Skeletal muscle tissue (tissue), 4 donors: ENCODE measurements around the gene AP3D1. TPM values are rescaled to one million over a fixed set of nuclear protein-coding genes. Genes with fewer than 3 reads are reported as not detected.
"Not testable (repeated sequence)": the region's sequence is repeated elsewhere in the genome, so short reads cannot be mapped to it uniquely, and the experiment has no call there.

Source experiments
- H3K27ac ChIP-seq: one replicate; pipeline ENCODE4 v1.7.0; 2013; ENCODE audit warnings: mild to moderate bottlenecking, low read depth, low read length, inconsistent platforms
- H3K27me3 ChIP-seq, 3 donors: one replicate each; pipeline ENCODE4 v1.7.0; 2013; ENCODE audit warnings: low read length in 3 of 3; ENCODE audit not compliant: control insufficient read depth in 3 of 3, insufficient read depth in 3 of 3
- H3K36me3 ChIP-seq, 3 donors: one replicate each; pipeline ENCODE4 v1.7.0; 2013; ENCODE audit warnings: low read length in 3 of 3; ENCODE audit not compliant: control insufficient read depth in 3 of 3, insufficient read depth in 3 of 3
- H3K4me1 ChIP-seq, 3 donors: one replicate each; pipeline ENCODE4 v1.7.0; 2013; ENCODE audit warnings: low read length in 3 of 3, mild to moderate bottlenecking in 3 of 3; ENCODE audit not compliant: control insufficient read depth in 3 of 3, insufficient read depth in 3 of 3
- H3K4me3 ChIP-seq, 3 donors: one replicate each; pipeline ENCODE4 v1.7.0; 2013; ENCODE audit warnings: low read length in 3 of 3
- H3K9ac ChIP-seq, 3 donors: one replicate each; pipeline ENCODE4 v1.7.0; 2013; ENCODE audit warnings: low read length in 3 of 3, mild to moderate bottlenecking in 3 of 3, moderate library complexity in 2 of 3, low read depth in 1 of 3
- H3K9me3 ChIP-seq, 3 donors: one replicate each; pipeline ENCODE4 v1.7.0; 2013; ENCODE audit warnings: low read length in 3 of 3; ENCODE audit not compliant: control insufficient read depth in 3 of 3
- total RNA-seq: library from RNA; depleted of rRNA; stranded (reverse); fragments of >200 nt; gene quantifications from one replicate; pipeline ENCODE4 v1.2.3, GENCODE V29; 2014
- donor health status: Osteomylitis.

The AP3D1 gene
- 33.4 TPM for total RNA-seq

DNA sequence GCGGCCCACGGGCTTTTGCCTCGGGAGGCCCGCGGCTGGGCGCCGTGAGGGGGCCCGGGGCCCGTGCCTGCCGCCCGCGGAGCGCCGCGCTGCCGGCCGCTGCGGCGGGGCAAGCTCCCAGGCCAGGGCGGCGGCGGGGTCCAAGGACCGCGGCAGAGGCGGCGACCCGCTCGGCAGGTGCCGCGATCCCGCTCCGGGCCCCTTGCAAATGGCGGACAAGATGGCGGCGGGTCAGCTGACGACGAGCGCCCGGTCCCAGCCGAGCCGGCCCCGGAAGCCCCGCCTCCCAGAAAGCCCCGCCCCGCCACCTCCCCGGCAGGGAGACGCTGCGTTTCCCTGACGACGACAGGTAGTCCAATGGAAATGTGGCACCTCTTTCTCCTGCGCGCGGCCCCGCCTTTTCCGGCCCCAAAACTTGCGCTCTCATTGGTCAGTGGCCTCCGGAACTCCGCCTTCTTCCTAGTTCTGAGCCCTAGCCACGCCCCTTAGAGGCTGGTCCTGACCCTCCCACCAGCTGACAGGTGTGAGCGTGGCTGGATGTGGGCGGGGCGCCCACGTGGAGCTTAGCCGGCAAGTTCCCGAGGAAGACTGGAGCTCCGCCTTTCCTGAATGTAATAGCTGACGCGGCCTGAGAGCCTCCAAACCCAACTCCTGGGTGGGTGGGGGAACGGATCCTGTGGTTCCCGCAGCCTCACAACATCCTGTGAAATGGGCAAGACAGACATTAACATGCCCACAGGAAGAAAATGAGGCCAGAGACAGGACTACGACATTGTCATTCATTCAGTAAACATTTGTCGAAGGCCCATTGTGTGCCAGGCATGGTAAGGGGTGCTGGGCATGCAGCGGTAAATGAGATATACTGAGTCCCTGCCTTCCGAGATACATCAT, at the start of gene AP3D1:
TSS of gene AP3D1 (minus strand) at position 228 of the 891 bp plus-strand sequence. CDS start 232 bp downstream, outside the sequence.
- Histone ChIP-seq H3K4me1 (peaks cover 21 to 35% (median 24%) of the 10 kb centered on the region in 3 donors), H3K4me3 (peak within 1 kb of the TSS; percentile 85 to 91 (median 86)), H3K27me3 (no peaks in the 10 kb centered on the region), H3K9me3 (no peaks in the 10 kb centered on the region), H3K9ac (peak within 1 kb of the TSS; percentile 80 to 98 (median 96)), H3K27ac (peak within 1 kb of the TSS; percentile 79), H3K36me3 (peaks cover 0 to 3% (median 0%) of the 10 kb centered on the region in 3 donors)

DNA sequence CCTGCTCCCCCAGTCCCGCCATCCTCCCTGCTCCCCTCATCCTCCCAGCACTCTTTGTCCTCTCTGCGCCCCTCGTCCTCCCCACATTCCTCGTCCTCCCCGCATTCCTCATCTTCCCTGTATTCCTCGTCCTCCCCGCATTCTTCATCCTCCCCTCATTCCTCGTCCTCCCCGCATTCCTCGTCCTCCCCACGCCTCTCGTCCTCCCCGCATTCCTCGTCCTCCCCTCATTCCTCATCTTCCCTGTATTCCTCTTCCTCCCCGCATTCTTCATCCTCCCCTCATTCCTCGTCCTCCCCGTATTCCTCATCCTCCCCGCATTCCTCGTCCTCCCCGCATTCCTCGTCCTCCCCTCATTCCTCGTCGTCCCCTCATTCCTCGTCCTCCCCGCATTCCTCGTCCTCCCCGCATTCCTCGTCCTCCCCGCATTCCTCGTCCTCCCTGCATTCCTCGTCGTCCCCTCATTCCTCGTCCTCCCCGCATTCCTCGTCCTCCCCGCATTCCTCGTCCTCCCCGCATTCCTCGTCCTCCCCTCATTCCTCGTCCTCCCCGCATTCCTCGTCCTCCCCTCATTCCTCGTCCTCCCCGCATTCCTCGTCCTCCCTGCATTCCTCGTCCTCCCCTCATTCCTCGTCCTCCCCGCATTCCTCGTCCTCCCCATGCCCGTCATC, 49.4 kb upstream of the AP3D1 start:
- not testable (repeated sequence) for H3K9ac ChIP-seq, H3K27ac ChIP-seq, H3K9me3 ChIP-seq, H3K4me3 ChIP-seq, H3K27me3 ChIP-seq
- Histone ChIP-seq H3K36me3 (peaks cover 17 to 40% (median 18%) of the 10 kb centered on the region in 3 donors), H3K4me1 (peaks cover 0 to 15% (median 2%) of the 10 kb centered on the region in 3 donors)

DNA sequence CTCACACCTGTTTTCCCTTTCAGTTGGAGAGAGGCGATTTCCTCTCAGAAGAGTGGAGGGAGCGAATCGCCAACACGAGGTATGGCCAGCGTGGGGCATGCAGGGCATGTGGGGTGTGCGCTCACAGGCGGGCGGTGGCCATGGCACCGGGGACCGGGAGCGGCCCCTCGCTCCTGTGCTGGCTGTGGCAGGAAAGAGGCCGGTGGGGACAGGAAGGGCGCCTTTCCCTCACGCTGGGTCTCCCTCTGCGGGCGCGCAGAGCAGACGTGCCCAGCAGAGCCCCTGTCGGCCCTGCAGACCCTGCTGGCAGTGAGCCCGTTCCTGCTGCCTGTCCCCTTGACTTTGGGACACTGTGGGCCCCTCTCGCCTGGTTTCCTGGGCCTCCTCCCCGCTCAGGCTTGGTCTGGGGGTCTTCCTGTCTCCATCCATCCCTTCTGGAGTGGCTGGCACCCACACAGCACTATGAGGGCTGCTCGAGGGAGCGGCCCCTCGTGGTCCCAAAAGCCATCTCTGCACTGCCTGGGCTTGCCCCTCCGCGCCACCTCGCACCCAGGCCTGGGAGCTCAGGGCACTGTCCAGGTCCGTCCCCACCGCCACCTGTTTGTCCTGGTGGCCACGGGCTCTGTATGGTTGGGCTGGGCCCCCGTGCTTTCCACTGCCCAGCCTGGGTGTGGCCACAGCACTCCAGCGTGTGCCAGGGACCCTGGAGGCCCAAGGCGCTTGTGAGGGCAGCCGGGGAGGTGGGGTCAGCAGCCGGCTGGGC, 48.7 kb upstream of the AP3D1 start:
- H3K4me1 ChIP-seq = peaks cover 0 to 16% (median 2%) of the 10 kb centered on the region in 3 donors
- H3K9me3 ChIP-seq = no peaks in the 10 kb centered on the region
- H3K9ac ChIP-seq = no peak overlapping the region
- H3K27me3 ChIP-seq = no peaks in the 10 kb centered on the region
- H3K27ac ChIP-seq = no peak overlapping the region
- H3K4me3 ChIP-seq = no peak overlapping the region
- H3K36me3 ChIP-seq = peaks cover 19 to 37% (median 22%) of the 10 kb centered on the region in 3 donors

DNA sequence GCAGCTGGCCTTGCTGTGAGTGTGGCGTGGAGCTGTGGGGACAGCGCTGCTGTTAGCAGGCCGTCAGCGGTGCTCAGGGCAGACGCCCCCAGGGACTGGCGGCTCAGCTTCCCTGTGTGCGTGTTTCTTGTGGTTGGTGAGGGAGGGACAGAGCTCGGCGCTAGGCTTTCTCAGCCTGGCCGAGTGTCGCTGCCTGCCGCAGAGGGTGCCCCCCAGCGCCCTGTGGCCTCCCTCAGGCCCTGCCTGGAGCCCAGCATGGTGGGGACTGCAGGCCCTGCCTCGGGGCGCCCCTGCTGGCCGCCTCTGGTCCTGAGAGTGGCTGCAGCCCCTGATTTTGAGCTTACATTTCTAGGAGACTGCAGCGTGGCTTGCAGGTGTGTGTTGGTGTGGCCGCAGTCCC, 47.8 kb upstream of the AP3D1 start:
- no peaks in the 10 kb centered on the region for H3K9me3 ChIP-seq
- peak overlapping the region in 1 of 3 donors; percentile 8 for H3K9ac ChIP-seq

DNA sequence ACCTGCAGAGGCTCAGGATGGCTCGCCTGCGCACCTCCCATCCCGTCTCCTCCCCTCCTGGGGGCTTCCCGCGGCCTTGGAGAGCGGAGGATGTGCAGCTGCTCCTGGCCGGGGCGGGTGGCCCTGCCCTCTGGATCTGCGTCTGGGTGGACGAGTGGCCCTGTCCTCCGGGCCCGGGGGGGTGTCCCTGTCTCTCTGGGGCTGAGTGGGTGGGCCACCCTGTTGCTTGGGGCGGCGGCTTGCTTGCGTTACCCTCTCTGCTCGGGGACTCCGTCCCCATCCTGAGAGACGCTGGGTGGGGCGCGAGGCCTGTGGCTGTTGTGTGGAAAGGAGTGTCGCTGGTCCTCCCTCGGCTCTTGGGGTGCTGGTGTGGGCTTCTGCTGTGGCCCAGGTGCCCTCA, 47.0 kb upstream of the AP3D1 start:
- no peak overlapping the region for H3K27ac ChIP-seq
- peaks cover 0 to 16% (median 2%) of the 10 kb centered on the region in 3 donors for H3K4me1 ChIP-seq
- H3K36me3 ChIP-seq = peaks cover 21 to 34% (median 21%) of the 10 kb centered on the region in 3 donors
- no peak overlapping the region for H3K4me3 ChIP-seq
- no peak overlapping the region for H3K9ac ChIP-seq
- H3K27me3 ChIP-seq = no peaks in the 10 kb centered on the region
- no peaks in the 10 kb centered on the region for H3K9me3 ChIP-seq

More for the DNA sequence above, 47.8 kb upstream of the AP3D1 start:
- Histone ChIP-seq H3K27ac (no peak overlapping the region), H3K4me3 (no peak overlapping the region), H3K4me1 (peaks cover 0 to 16% (median 2%) of the 10 kb centered on the region in 3 donors), H3K36me3 (peaks cover 23 to 37% (median 24%) of the 10 kb centered on the region in 3 donors), H3K27me3 (no peaks in the 10 kb centered on the region)

DNA sequence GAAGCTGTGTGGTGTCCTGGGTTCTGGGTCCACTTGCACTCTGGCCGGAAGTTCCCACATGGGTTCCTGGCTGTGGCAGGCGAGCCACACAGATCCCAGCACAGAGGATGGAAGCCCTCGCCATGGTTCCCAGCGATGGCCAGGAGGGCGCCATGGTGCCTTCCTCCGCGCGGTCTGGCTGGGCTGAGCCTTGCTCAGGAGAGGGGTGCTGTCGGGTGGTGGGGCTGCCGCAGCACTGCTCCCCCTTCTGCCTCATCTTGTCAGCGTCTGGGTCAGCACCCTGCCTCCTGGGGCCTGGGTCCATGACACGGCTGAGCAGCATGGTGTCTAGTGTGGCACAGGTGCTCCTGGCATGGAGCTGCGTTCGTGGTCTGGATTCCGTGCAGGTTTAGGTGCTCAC, 45.9 kb upstream of the AP3D1 start:
- H3K4me1 ChIP-seq = peaks cover 0 to 16% (median 2%) of the 10 kb centered on the region in 3 donors
- H3K4me3 ChIP-seq = no peak overlapping the region
- H3K27me3 ChIP-seq = no peaks in the 10 kb centered on the region
- no peaks in the 10 kb centered on the region for H3K9me3 ChIP-seq
- peaks cover 22 to 35% (median 27%) of the 10 kb centered on the region in 3 donors for H3K36me3 ChIP-seq
- no peak overlapping the region for H3K27ac ChIP-seq
- H3K9ac ChIP-seq = no peak overlapping the region

DNA sequence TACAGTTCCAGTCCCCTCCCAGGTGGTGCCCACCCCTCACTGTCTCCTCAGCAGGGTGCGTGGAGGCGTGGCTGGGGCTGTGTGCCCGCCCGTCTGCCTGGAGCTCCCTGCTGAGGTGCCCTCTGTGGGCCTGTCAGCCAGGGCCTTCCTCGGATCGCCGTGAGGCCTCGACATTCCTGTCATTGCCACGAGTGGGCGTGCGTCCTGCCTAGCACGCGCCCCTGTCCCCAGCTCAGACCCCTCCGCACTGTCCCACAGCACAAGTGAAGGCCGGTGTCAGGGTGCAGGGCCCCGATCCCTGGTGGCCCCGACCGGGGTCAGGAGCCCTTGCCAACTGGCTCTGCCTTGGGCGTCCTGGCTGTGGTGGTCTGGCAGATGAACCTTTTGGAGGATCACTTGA, 44.5 kb upstream of the AP3D1 start:
- Histone ChIP-seq H3K36me3 (peaks cover 27 to 41% (median 34%) of the 10 kb centered on the region in 3 donors), H3K4me3 (no peak overlapping the region)

DNA sequence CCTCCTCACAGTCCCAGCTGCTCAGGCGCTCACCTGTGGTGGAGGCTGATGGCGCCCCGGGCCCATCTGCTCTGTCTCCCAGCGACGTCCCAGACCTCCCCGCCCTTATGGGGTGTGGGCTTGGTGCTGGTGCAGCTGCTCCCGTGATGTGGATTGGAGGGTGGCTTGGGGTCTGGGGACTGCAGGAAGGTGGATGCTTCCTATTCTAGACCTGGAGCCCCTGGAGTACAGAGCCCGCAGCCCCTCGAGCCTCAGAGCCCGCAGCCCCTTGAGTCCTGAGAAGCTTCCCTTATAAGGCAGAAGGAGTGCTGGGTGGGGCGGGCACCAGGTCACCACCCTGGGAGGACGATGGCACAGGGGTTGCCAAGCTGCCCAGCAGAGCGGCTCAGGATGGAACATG, 44.0 kb upstream of the AP3D1 start:
- H3K36me3 ChIP-seq = peaks cover 27 to 42% (median 36%) of the 10 kb centered on the region in 3 donors
- H3K27me3 ChIP-seq = no peaks in the 10 kb centered on the region

More for the DNA sequence above, 44.5 kb upstream of the AP3D1 start:
- Histone ChIP-seq H3K9ac (no peak overlapping the region), H3K9me3 (no peaks in the 10 kb centered on the region), H3K27me3 (no peaks in the 10 kb centered on the region), H3K27ac (no peak overlapping the region), H3K4me1 (peaks cover 0 to 16% (median 2%) of the 10 kb centered on the region in 3 donors)

DNA sequence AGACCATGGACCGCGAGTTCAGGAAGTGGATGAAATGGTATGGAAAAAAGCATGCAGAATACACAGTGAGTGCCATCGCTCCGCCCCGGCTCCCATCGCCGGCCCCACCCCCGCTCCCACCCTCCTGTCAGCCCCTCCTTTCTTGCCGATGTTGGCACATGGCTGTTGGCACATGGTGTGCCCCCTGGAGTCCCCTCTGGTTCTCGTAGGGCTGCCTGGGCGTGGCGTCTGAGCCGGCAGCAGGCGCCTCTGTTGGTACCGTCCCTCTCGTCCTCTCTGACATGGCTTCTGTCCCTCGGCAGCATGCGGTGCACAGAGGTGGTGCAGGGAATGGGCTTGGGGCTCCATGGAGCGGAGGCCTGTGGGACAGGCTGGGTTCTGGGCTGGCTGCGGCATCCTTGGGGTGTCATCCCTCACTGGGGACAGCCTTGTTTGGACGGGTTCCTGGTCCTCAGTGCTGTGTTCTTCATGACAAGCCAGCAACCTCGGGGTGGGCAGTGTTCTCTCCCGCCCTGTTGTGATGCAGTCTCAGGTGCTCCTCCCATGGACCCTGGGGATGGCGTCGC, 43.2 kb upstream of the AP3D1 start:
- Histone ChIP-seq H3K36me3 (peaks cover 32 to 42% (median 36%) of the 10 kb centered on the region in 3 donors), H3K27ac (no peak overlapping the region), H3K4me3 (no peak overlapping the region), H3K4me1 (peaks cover 0 to 18% (median 2%) of the 10 kb centered on the region in 3 donors), H3K9me3 (no peaks in the 10 kb centered on the region), H3K9ac (no peak overlapping the region), H3K27me3 (no peaks in the 10 kb centered on the region)

More for the DNA sequence above, 44.0 kb upstream of the AP3D1 start:
- no peak overlapping the region for H3K27ac ChIP-seq
- H3K4me1 ChIP-seq = peaks cover 0 to 16% (median 2%) of the 10 kb centered on the region in 3 donors
- H3K9me3 ChIP-seq = no peaks in the 10 kb centered on the region
- H3K9ac ChIP-seq = no peak overlapping the region
- H3K4me3 ChIP-seq = no peak overlapping the region
